Endometrium (tissue), 2 donors: ENCODE measurements around the gene COPS2.

Source experiments
- FAIRE-seq: peaks from 2 replicates; lab custom pipeline; 2012; peaks lifted over from hg19 to GRCh38; lab: Jason Lieb, UNC
- donor health status: control.
- donor health status: control.

The COPS2 gene

DNA sequence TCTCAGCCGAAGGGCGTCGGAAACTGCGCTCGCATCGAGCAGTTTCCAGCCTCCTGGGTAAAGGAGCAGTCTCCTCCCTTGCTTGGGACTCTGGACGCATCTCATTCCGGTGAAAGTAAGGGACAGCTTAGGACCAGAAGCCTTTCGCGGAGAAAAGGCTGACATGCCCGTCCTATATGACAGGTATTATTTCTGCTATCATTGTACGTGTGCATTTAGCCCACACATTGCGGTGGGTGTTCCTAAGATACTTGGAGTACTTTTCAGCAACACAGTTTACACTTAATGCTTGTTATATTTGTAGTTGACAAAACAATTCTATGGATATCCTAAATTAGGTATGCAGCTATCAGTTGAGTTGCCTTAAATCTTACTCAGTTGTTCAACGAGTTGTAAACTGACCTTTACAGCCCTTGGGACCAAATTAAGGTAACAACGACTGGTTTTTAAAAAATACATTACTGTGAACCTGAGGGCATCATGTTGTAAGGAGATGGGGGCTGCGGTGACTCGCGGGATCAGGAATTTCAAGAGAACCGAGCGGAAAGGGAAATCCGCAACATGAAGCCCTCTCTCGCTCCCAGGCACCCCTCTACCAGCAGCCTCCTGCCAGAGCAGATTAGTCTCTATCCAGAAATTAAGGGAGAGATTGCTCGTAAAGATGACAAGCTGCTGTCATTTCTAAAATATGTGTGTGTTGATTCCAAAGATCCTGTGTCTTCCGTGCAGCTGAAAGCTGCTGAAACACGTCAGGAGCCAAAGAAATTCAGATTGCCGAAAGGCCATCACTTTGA lies 632 bp upstream of the COPS2 start:
- FAIRE-seq = no peak

DNA sequence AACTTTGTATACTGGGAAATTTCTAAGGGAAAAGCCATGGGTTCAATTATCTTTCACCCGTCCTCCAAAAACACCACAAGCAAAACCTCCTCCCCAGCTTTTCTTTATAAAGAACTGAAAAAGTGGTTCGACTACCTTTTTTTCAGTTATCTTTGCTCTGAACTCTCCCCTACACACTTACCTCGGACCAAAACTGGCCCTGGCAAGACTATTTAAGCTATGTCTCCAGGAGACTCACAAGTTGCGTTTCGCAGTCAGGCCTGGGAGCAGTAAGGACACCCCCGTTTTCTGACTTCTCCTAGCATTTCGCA lies 645 bp downstream of the COPS2 start:
- FAIRE-seq = no peak

DNA sequence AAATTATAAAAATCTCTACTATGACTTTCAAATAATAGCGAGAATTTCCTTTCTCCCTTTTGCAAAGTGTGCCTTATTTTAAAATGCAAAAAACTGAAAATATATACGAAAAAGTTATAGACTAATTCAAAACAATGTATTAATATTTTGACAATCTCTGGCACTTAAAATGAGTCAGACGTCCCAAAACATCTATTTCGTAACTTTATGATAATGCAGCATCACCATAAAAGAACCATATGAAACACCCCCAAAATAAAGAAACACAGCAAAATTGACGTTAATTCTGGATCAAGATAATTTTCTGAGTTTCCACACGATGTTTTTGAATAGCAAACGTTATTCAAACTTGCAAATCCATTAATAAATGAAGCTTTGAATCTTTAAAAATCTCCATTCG lies 1.0 kb downstream of the COPS2 start:
- FAIRE-seq = no peak

GRCh38 chr15:49152552-49153312 lies 2.7 kb downstream of the COPS2 start:
- FAIRE-seq = no peak

DNA sequence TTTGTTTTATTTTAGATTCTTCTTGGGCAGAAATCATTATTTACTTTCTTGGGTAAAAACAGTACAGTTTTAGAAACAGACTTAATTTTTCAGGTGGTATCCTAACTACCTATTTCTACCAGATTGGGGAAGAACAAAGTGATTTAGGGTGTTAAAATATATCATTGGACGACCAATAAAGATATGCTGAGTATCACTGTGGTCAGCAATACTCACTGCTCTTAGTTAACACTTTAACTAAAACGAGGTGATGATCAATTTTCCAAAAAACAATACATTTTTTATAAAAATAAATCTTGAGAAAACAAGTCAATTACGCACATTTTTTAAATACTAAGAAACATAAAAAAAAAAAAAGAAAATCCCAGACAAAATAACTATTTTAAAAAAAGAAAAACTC lies 3.6 kb downstream of the COPS2 start:
- no peak for FAIRE-seq

DNA sequence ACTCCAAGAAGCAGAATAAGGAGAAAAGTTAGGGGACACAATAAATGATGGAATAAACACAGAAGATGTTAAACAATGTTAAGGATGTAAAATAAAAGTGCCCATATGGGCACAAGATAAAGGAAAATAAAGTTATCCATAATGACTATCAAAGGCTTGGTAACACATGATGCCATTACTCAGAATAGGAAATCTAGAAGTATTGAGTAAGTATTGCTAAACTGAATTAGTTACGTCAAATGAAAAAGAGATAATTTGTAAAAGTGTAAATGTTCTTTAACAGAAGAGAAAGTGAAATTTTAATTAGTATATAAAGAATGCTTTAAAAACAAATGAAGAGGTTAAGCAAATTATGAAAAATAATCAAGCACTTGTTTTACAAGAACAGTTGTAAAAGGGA lies 6.7 kb downstream of the COPS2 start:
- FAIRE-seq = no peak

DNA sequence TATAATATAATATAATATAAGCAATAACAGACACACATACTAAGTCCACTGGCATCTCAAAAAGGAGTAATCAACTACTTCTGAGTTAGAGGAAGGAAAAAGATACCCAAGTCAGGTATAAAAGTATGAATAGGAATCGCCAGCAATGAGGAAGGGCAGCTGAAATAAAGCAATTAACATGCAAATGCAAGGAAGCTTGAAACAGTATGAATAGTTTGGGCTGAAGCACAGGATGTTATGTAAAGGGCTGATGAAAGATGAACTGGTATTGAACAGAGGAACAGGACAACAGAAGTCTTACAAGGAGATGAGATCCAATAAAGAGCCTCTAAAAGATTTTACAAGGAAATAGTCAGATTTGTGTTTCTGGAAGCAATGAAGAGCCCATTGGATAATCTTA lies 7.1 kb downstream of the COPS2 start:
- no peak for FAIRE-seq

DNA sequence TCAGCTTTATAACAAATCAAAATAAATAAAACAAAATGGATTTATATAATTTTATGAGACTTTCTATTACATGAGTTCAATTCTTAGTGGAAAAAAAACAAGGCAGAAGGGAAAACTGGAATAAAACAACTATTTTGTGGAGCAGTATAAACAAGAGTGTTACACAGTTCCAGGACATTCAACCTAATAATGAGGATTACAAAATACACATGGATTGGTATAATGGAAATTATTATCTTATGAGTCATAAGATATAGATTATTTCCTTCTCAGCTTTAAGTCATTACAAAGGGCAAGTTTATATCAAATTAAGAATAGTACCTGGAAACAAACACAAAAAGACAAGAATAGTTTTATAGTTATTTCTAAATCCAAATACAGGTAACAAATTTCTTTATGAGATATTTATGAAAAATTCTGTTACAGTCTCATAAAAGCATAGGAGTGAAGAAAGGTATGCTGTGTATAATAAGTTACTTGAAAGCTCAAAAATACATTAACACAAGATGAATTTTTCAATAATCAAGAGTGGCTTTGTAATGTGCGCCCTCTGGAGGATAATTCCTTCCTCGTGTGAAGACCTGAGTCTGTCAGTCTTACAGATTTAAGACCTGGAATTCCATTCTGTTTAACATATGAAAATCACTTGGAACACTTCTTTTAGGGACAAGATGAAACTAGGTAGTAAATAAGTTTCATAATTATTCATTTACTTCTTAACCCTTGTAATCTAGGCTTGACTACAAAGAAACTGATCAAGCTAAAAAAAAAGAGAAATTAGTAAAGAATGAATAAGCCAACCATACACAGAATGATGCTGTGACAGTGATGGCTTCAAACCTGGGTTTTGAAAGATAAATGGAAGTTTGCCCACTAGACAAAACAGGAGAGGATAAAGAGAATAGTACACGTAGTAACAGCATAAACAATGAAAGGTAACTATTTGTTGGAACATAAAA lies 9.5 kb downstream of the COPS2 start:
- peak; percentile 35 for FAIRE-seq

GRCh38 chr15:49137861-49138260 lies 17.5 kb downstream of the COPS2 start:
- no peak for FAIRE-seq

DNA sequence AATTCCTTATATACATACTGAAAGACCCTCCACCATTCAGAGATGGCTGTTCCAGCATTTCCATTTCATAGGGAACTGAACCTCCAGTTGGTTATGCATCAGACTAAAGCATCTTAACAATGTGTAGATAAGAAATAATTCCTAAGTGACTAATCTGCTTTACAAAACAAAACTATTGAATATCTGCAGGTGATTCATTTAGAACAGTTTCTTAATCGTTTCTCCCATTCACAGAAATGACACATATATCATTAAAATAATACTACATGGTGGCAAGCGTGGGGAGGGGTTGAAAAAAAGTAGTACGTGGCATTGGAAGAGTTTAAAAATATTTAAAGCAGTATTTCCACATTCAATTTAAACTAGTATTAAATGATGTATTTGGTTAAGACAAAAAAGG lies 19.5 kb downstream of the COPS2 start:
- FAIRE-seq = no peak

DNA sequence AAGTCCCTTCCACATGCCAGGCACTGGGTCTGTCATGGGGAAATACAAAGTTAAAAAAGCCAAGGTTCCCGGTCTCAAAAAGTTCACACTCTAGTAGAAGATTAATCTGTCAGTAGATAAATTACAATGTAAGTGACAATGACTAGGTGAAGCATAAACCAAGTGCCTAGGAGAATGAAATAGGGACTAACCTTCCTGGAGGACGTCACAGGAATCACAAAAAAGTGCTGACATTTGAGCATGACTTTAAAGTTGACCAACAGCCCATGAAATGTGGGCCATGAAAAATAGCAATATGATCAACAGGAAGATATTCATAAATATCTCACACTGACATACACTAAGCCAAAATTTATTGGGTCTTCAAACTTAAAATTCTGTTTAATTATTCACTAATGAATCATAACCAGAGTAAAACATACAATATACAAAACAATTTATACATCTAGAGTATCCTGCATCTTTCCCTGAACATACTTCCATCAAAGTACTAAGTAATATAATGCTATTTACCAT lies 20.0 kb downstream of the COPS2 start:
- no peak for FAIRE-seq

GRCh38 chr15:49134683-49135341 lies 20.6 kb downstream of the COPS2 start:
- no peak for FAIRE-seq

- no peak for FAIRE-seq
Observed at GRCh38 chr15:49131403-49131802, 24.0 kb downstream of the COPS2 start.

DNA sequence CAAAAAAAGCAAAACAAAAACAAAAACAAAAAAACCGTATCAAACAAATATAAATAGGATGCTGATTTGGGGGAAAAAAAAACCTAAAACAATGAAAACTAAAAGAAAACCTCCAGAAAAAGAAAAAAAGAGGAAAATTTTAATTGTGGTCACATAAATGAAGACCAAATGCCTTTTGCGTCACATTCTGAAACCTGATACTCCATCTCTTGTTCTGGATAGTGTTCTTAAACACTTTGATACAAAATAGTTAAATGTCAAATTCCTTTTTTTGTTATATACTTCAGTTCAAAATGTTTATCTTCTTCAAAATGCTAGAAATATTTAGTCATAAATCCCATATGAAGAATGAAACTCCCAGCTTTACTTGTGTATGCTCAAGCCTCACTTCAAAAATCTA lies 31.0 kb downstream of the COPS2 start:
- no peak for FAIRE-seq

- no peak for FAIRE-seq
Observed at GRCh38 chr15:49122541-49123062, 32.8 kb downstream of the COPS2 start.

GRCh38 chr15:49121901-49122300 lies 33.5 kb downstream of the COPS2 start:
- FAIRE-seq = no peak

GRCh38 chr15:49120832-49121231 lies 34.6 kb downstream of the COPS2 start:
- FAIRE-seq = no peak

DNA sequence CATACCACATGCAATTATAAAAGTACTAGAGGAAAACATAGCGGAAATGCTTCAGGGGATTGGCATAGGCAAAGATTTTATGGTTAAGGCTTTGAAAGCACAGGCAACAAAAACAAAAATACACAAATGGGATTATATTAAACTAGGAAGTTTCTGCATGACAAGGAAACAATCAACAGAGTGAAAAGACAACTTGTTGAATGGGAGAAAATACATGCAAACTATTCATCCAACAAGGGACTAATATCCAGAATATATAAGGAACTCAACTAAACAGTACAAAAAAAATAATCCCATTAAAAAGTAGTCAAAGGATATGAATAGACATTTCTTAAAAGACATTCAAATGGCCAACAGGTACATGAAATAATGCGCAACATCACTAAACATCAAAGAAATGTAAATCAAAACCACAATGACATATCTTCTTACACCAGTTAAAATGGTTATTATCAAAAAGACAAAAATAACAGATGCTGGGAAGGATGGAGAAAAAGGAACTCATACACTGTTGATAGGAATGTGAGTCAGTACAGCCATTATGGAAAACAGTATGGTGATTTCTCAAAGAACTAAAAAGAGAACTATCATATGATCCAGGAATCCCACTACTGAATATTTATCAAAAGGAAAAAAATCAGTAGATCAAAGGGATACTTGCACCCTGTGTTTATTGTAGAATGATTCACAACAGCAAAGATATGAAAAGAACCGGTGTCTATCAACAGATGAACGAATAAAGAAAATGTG lies 39.1 kb downstream of the COPS2 start:
- FAIRE-seq = no peak

DNA sequence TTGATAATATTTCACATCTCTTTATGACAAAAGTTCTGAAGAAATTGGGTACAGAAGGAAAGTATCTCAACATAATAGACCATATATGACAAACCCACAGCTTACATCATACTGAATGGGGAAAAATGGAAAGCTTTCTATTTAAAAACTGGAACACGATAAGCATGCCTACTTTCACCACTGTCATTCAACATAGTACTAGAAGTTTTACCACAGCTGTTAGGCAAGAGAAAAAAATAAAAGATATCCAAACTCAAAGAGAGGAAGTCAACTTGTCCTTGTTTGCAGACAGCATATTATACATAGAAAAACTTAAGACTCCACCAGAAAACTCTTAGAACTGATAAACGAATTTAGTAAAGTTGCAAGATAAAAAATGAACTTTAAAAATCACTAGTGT lies 40.3 kb downstream of the COPS2 start:
- FAIRE-seq = no peak

- FAIRE-seq = no peak
Observed at GRCh38 chr15:49110158-49110944, 45.0 kb downstream of the COPS2 start.
